Tibial nerve (tissue), 4 donors: ENCODE results near the gene SMCR8.

Experiments used
- CTCF ChIP-seq, 5 experiments: fragments of 200-600 bp in 3 of 5; fragments of 450-650 bp in 2 of 5; sonication (generic) in 3 of 5; IDR thresholded peaks; one replicate each; pipeline ENCODE4 v1.5.1; 2016 to 2019; ENCODE audit warnings: antibody characterized with exemption in 5 of 5, mild to moderate bottlenecking in 3 of 5, moderate library complexity in 2 of 5
- EP300 ChIP-seq, 2 donors: sonication (generic); formaldehyde crosslinking; IDR thresholded peaks; one replicate each; pipeline ENCODE4 v1.6.1; 2017; ENCODE audit warnings: antibody characterized with exemption in 2 of 2, mild to moderate bottlenecking in 1 of 2
- POLR2A ChIP-seq, 2 donors: fragments of 450-650 bp; IDR thresholded peaks; one replicate each; pipeline ENCODE4 v1.6.1; 2017; ENCODE audit warnings: antibody characterized with exemption in 2 of 2, mild to moderate bottlenecking in 2 of 2, moderate library complexity in 2 of 2

- TF ChIP-seq POLR2A (IDR thresholded peaks at IDR 0.05), result no peak
- no peak for TF ChIP-seq CTCF (IDR thresholded peaks at IDR 0.05)
- TF ChIP-seq EP300 (IDR thresholded peaks at IDR 0.05), result no peak
Measured at GRCh38 chr17:18332909-18333489, 17.9 kb downstream of the SMCR8 start.
